BLaER1 treated with 17β-estradiol and CSF1 and Interleukin-3, amounts not matched to agents 10 nM and 100 nM (cell line): ENCODE measurements around the gene CDC37L1.
A peak's percentile ranks its signal among the peaks of the same experiment; 100 is the strongest.

Experiments used
- H3K27ac ChIP-seq, 11 experiments: shearing (Covaris generic); formaldehyde crosslinking; 2 replicates each; pipeline ENCODE4 v1.8.1; 2022
- H3K27me3 ChIP-seq, 11 experiments: shearing (Covaris generic); formaldehyde crosslinking; 2 replicates each; pipeline ENCODE4 v1.8.1; 2022
- H3K36me3 ChIP-seq, 11 experiments: shearing (Covaris generic); formaldehyde crosslinking; 2 replicates each; pipeline ENCODE4 v1.8.1; 2022
- H3K4me1 ChIP-seq, 10 experiments: shearing (Covaris generic); formaldehyde crosslinking; 2 replicates each; pipeline ENCODE4 v1.8.1; 2022
- H3K4me2 ChIP-seq, 11 experiments: shearing (Covaris generic); formaldehyde crosslinking; 2 replicates each; pipeline ENCODE4 v1.8.1; 2022
- H3K4me3 ChIP-seq, 10 experiments: shearing (Covaris generic); formaldehyde crosslinking; 2 replicates each; pipeline ENCODE4 v1.8.1; 2022
- H3K9ac ChIP-seq, 11 experiments: shearing (Covaris generic); formaldehyde crosslinking; 2 replicates each; pipeline ENCODE4 v1.8.1; 2022
- H3K9me3 ChIP-seq, 11 experiments: shearing (Covaris generic); formaldehyde crosslinking; replicated peaks in 1 of 11; 2 replicates each; pipeline ENCODE4 v1.8.1; 2022
- H4K20me1 ChIP-seq, 11 experiments: shearing (Covaris generic); formaldehyde crosslinking; 2 replicates each; pipeline ENCODE4 v1.8.1; 2022
- Cebpa-rat ChIP-seq, 11 experiments: shearing (Covaris generic); IDR thresholded peaks; 2 replicates each; pipeline ENCODE4 v1.8.1; 2022

CDC37L1 gene

DNA sequence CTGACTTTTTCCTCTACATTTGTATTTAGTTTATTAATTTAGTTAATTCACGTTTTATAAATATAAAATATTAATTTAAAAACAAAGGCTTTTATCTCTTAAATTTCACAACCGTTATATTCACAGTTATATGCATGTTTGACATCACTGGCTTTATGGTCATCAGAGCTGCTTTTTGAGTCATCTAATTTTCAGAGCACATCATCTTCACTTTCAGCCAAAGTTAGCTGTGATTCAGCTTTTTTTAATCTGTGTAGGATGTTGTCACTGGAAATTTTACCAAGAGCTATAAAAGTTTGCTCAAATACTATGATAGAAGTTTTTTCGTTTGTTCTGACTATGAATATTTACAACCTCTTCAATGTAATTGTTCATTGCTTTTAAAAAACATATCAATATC lies 12.4 kb downstream of the CDC37L1 start:
- H3K36me3 ChIP-seq: peaks cover 74 to 99% (median 84%) of the 10 kb centered on the region in 11 experiments
- no peak for TF ChIP-seq Cebpa-rat (IDR thresholded peaks at IDR 0.05)
- no peak overlapping the region for H3K4me3 ChIP-seq
- no peaks in the 10 kb centered on the region for H3K9me3 ChIP-seq
- H3K27me3 ChIP-seq: no peaks in the 10 kb centered on the region
- no peak overlapping the region for H3K9ac ChIP-seq
- H4K20me1 ChIP-seq: peaks cover 0 to 23% (median 5%) of the 10 kb centered on the region in 11 experiments; a peak in 6 of 22 replicates
- no peaks in the 10 kb centered on the region for H3K4me1 ChIP-seq
- H3K4me2 ChIP-seq: no peak overlapping the region
- no peak overlapping the region for H3K27ac ChIP-seq

GRCh38 chr9:4700091-4700490 lies 20.7 kb downstream of the CDC37L1 start:
- no peak overlapping the region for H3K9ac ChIP-seq
- no peak overlapping the region for H3K4me3 ChIP-seq
- H3K36me3 ChIP-seq: peaks cover 67 to 100% (median 96%) of the 10 kb centered on the region in 11 experiments
- no peaks in the 10 kb centered on the region for H3K9me3 ChIP-seq
- H3K27me3 ChIP-seq: no peaks in the 10 kb centered on the region
- H3K4me1 ChIP-seq: no peaks in the 10 kb centered on the region
- H3K4me2 ChIP-seq: no peak overlapping the region
- no peak overlapping the region for H3K27ac ChIP-seq
- TF ChIP-seq Cebpa-rat (IDR thresholded peaks at IDR 0.05): no peak
- H4K20me1 ChIP-seq: peaks cover 0 to 11% (median 0%) of the 10 kb centered on the region in 11 experiments; a peak in 4 of 22 replicates

DNA sequence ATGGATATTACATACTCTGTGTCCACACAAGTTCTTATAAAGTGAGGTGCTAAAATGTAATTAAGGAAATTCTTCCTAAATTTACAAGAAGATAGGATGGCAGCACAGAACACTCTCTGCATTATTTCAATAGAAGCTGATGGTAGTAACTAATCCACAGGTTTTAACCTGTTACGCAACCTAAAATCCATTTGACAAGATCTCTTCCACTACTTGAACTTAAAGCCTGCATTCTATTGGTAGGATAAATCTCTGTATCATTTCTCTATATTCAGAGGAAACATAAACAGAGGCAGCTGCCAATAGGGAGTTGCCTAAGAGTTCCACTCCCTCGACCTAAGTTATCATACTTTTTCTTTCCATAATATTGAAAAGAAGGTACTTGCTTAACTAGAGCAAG lies 21.6 kb downstream of the CDC37L1 start:
- no peak overlapping the region for H3K4me3 ChIP-seq
- H3K9ac ChIP-seq: no peak overlapping the region
- no peaks in the 10 kb centered on the region for H3K4me1 ChIP-seq
- H3K27ac ChIP-seq: no peak overlapping the region
- H3K9me3 ChIP-seq: no peaks in the 10 kb centered on the region
- H3K4me2 ChIP-seq: no peak overlapping the region
- peaks cover 63 to 100% (median 95%) of the 10 kb centered on the region in 11 experiments; a peak in 21 of 22 replicates for H3K36me3 ChIP-seq
- H3K27me3 ChIP-seq: no peaks in the 10 kb centered on the region
- peak in 2 of 11 experiments; percentile 26 to 39; a peak in 1 of 22 replicates for TF ChIP-seq Cebpa-rat (IDR thresholded peaks at IDR 0.05)
- peaks cover 0 to 5% (median 0%) of the 10 kb centered on the region in 11 experiments; a peak in 1 of 22 replicates for H4K20me1 ChIP-seq

DNA sequence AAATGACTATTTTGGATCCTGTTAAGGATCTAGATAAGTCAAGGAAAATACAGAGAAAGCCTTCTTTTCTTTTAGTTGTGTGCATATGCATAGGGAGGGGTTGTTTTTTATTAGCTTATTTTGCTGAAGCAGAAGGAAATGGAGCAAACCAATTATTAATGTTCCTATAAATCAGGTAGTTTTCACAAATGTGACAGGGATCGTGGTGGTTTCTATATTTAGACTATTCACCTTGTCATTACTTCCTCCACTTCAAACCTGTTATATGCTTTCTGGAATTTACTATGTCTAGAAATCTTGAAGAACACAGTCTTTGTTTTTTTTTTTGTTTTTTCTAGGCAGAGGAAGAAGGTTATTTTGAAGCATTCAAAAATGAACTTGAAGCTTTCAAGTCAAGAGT lies 22.2 kb downstream of the CDC37L1 start:
- no peak overlapping the region for H3K4me2 ChIP-seq
- no peaks in the 10 kb centered on the region for H3K4me1 ChIP-seq
- H3K36me3 ChIP-seq: peaks cover 64 to 100% (median 94%) of the 10 kb centered on the region in 11 experiments; a peak in 21 of 22 replicates
- no peaks in the 10 kb centered on the region for H3K9me3 ChIP-seq
- no peak overlapping the region for H3K9ac ChIP-seq
- TF ChIP-seq Cebpa-rat (IDR thresholded peaks at IDR 0.05): no peak
- no peaks in the 10 kb centered on the region for H3K27me3 ChIP-seq
- no peak overlapping the region for H3K27ac ChIP-seq
- H3K4me3 ChIP-seq: no peak overlapping the region
- no peaks in the 10 kb centered on the region for H4K20me1 ChIP-seq

- Histone ChIP-seq H4K20me1 (no peaks in the 10 kb centered on the region), H3K4me3 (no peak overlapping the region), H3K9me3 (no peaks in the 10 kb centered on the region), H3K36me3 (peaks cover 59 to 98% (median 86%) of the 10 kb centered on the region in 11 experiments), H3K4me1 (peaks cover 0 to 7% (median 0%) of the 10 kb centered on the region in 10 experiments; a peak in 2 of 20 replicates), H3K4me2 (no peak overlapping the region), H3K27me3 (no peaks in the 10 kb centered on the region), H3K9ac (no peak overlapping the region), H3K27ac (no peak overlapping the region)
- no peak for TF ChIP-seq Cebpa-rat (IDR thresholded peaks at IDR 0.05)
Measured at GRCh38 chr9:4704129-4704528, 24.8 kb downstream of the CDC37L1 start.

DNA sequence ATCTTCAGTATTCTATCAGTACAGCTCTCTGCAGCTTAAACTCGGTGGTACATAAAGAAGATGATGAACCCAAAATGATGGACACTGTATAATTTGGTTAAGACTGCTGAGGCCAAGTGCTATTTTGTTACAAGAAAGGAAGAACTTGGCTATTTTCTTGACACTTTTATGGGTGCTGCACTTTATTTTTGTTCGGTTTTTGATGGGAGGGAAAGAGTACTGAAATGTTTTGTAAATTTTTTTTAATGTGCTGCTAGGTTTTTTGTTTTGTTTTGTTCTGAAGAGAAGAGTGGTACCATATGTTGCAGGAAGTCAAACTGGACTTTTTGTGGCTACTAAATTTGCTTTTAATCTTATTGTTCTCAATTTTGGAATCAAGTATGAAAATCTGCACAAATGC lies 26.7 kb downstream of the CDC37L1 start:
- TF ChIP-seq Cebpa-rat (IDR thresholded peaks at IDR 0.05): no peak
- peaks cover 0 to 7% (median 0%) of the 10 kb centered on the region in 10 experiments; a peak in 2 of 20 replicates for H3K4me1 ChIP-seq

DNA sequence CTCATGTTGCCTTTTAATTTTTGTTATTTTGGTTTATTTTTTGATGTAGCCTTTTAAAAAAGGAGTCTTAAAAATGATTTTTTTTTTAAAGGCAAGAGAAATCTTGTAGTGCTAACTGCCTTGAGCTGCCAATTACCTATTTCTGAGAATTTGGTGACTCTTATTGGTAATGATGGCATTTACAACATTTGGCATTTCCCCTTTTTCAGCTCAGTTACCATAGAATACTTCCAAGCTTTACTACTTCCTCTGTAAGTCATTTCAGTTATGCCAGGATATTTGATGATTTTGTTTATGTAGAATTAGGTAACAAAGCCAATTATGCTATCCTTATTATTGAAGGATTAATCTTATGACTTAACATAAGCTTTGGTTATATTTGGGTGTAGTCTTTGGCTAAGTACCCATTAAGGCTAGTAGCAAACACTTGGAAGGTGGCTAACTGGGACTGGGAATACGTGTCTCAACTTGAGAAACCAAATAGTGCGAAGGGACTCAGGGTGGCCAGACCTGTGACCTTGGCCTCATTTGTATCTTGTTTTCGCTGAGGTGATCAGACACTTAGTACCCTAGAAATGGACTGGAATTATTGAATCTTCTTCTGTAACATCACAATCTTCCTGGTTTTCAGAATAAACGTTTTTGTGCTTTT lies 27.7 kb downstream of the CDC37L1 start:
- Histone ChIP-seq H3K9me3 (no peaks in the 10 kb centered on the region), H4K20me1 (no peaks in the 10 kb centered on the region), H3K4me3 (no peak overlapping the region), H3K4me2 (no peak overlapping the region), H3K27ac (no peak overlapping the region), H3K27me3 (no peaks in the 10 kb centered on the region), H3K9ac (no peak overlapping the region), H3K36me3 (peaks cover 66 to 98% (median 84%) of the 10 kb centered on the region in 11 experiments), H3K4me1 (peaks cover 0 to 7% (median 0%) of the 10 kb centered on the region in 10 experiments; a peak in 2 of 20 replicates)
- no peak for TF ChIP-seq Cebpa-rat (IDR thresholded peaks at IDR 0.05)

More for the DNA sequence above, 26.7 kb downstream of the CDC37L1 start:
- no peaks in the 10 kb centered on the region for H3K27me3 ChIP-seq
- no peaks in the 10 kb centered on the region for H3K9me3 ChIP-seq
- no peaks in the 10 kb centered on the region for H4K20me1 ChIP-seq
- H3K4me3 ChIP-seq: no peak overlapping the region
- H3K9ac ChIP-seq: no peak overlapping the region
- peaks cover 63 to 98% (median 86%) of the 10 kb centered on the region in 11 experiments for H3K36me3 ChIP-seq
- no peak overlapping the region for H3K4me2 ChIP-seq
- H3K27ac ChIP-seq: no peak overlapping the region

DNA sequence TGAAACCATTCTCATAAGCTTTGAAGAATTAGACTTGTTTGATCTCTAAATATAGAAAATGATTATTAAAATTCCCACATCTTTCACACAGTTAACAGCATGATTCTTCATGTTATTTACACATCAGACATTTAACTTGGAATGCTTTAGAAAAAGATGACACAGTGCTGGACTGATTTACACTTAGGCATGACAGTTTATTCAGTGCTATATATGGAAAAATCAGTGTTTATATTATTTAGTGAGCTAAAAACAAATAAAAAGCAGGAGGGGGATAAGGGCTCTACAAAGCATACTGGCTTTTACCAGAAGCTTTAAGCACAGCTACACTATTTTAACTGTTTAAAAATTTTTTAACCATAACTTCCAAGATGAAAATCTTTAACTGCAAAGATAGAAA lies 30.0 kb downstream of the CDC37L1 start:
- Histone ChIP-seq H3K36me3 (peaks cover 69 to 98% (median 83%) of the 10 kb centered on the region in 11 experiments), H3K9ac (no peak overlapping the region), H3K9me3 (peaks cover 0 to 7% (median 6%) of the 10 kb centered on the region in 11 experiments; a peak in 8 of 22 replicates), H3K27me3 (no peaks in the 10 kb centered on the region), H3K27ac (no peak overlapping the region), H3K4me3 (no peak overlapping the region), H4K20me1 (no peaks in the 10 kb centered on the region), H3K4me2 (no peak overlapping the region), H3K4me1 (peaks cover 0 to 7% (median 3%) of the 10 kb centered on the region in 10 experiments; a peak in 5 of 20 replicates)
- TF ChIP-seq Cebpa-rat (IDR thresholded peaks at IDR 0.05): no peak

GRCh38 chr9:4713849-4714248 lies 34.5 kb downstream of the CDC37L1 start:
- Histone ChIP-seq H3K4me2 (peak overlapping the region in 1 of 11 experiments; percentile 19; a peak in 1 of 22 replicates), H3K4me1 (peaks cover 0 to 10% (median 0%) of the 10 kb centered on the region in 10 experiments; a peak in 3 of 20 replicates), H3K36me3 (peaks cover 84 to 100% (median 94%) of the 10 kb centered on the region in 11 experiments), H3K27ac (no peak overlapping the region), H3K4me3 (no peak overlapping the region), H3K9me3 (peaks cover 0 to 13% (median 7%) of the 10 kb centered on the region in 11 experiments; a peak in 8 of 22 replicates), H4K20me1 (0 out of 22 replicates have a peak, but pooled peaks cover 0 to 3% (median 0%) of the 10 kb centered on the region in 11 experiments), H3K27me3 (no peaks in the 10 kb centered on the region), H3K9ac (no peak overlapping the region)
- no peak for TF ChIP-seq Cebpa-rat (IDR thresholded peaks at IDR 0.05)
